HG03558 (cell line): Measurements from ENCODE around the gene ABCC8.
"Not testable (repeated sequence)": the region's sequence is repeated elsewhere in the genome, so short reads cannot be mapped to it uniquely, and the experiment has no call there.

Source experiments
- ATAC-seq: cut with Tn5 transposase; IDR thresholded peaks from one replicate; pipeline ENCODE4 v1.9.1; 2021; ENCODE audit warnings: moderate number of reproducible peaks; ENCODE audit not compliant: unreplicated experiment; ENCODE audit errors: extremely low read depth

ABCC8 gene

GRCh38 chr11:17439316-17439782 lies 37.3 kb downstream of the ABCC8 start:
- ATAC-seq, result no peak

- ATAC-seq, result no peak
These were observed 39.3 kb downstream of the ABCC8 start for GRCh38 chr11:17437366-17437765.

- ATAC-seq, result no peak
These were observed 42.5 kb downstream of the ABCC8 start for GRCh38 chr11:17434108-17434507.

- no peak for ATAC-seq
These were observed 44.6 kb downstream of the ABCC8 start for GRCh38 chr11:17432002-17432401.

GRCh38 chr11:17431139-17431538 lies 45.5 kb downstream of the ABCC8 start:
- no peak for ATAC-seq

GRCh38 chr11:17430616-17431015 lies 46.0 kb downstream of the ABCC8 start:
- no peak for ATAC-seq

GRCh38 chr11:17428925-17429324 lies 47.7 kb downstream of the ABCC8 start:
- no peak for ATAC-seq

GRCh38 chr11:17428261-17428660 lies 48.4 kb downstream of the ABCC8 start:
- no peak for ATAC-seq

GRCh38 chr11:17426233-17426632 lies 50.4 kb downstream of the ABCC8 start:
- ATAC-seq, result not testable (repeated sequence)

GRCh38 chr11:17423533-17424310 lies 52.9 kb downstream of the ABCC8 start:
- ATAC-seq, result no peak

GRCh38 chr11:17421781-17422180 lies 54.9 kb downstream of the ABCC8 start:
- ATAC-seq, result no peak

GRCh38 chr11:17418444-17419081 lies 58.1 kb downstream of the ABCC8 start:
- no peak for ATAC-seq

GRCh38 chr11:17416492-17416891 lies 60.2 kb downstream of the ABCC8 start:
- ATAC-seq, result no peak

- no peak for ATAC-seq
These were observed 61.0 kb downstream of the ABCC8 start for GRCh38 chr11:17415523-17416104.

GRCh38 chr11:17414992-17415391 lies 61.7 kb downstream of the ABCC8 start:
- ATAC-seq, result no peak

- no peak for ATAC-seq
These were observed 62.3 kb downstream of the ABCC8 start for GRCh38 chr11:17414317-17414737.

GRCh38 chr11:17413414-17414316 lies 63.0 kb downstream of the ABCC8 start:
- no peak for ATAC-seq

GRCh38 chr11:17412488-17413180 lies 64.0 kb downstream of the ABCC8 start:
- ATAC-seq, result no peak

GRCh38 chr11:17411418-17411817 lies 65.2 kb downstream of the ABCC8 start:
- no peak for ATAC-seq
